K562 (cell line): ENCODE data around the gene ATP6V1F. TPM values are rescaled to one million over a fixed set of nuclear protein-coding genes. Genes with fewer than 3 reads are reported as not detected.

Experiments
- ELF4 ChIP-seq: fragments of 450-650 bp; formaldehyde crosslinking; IDR thresholded peaks from 2 replicates; pipeline ENCODE4 v1.4.0; 2022; ENCODE audit warnings: missing genetic modification characterization
- KLF6 ChIP-seq: fragments of 250-450 bp; sonication (Bioruptor Pico); IDR thresholded peaks from 2 replicates; pipeline ENCODE4 v1.4.0; 2020; ENCODE audit warnings: mild to moderate bottlenecking, moderate library complexity, borderline replicate concordance
- MYBL2 ChIP-seq, 2 experiments: fragments of 450-650 bp in 1 of 2; sonication (generic) in 1 of 2; formaldehyde crosslinking in 1 of 2; IDR thresholded peaks; 2 replicates each; pipeline versions ENCODE4 v1.6.1 to v1.8.1; 2017 to 2022; ENCODE audit warnings: borderline replicate concordance in 1 of 2, inconsistent platforms in 1 of 2, low read depth in 1 of 2, mild to moderate bottlenecking in 1 of 2, missing genetic modification reagents in 1 of 2, moderate library complexity in 1 of 2
- SAFB2 ChIP-seq: fragments of 200-400 bp; formaldehyde crosslinking; IDR thresholded peaks from 2 replicates; pipeline ENCODE4 v1.6.1; 2018; ENCODE audit warnings: borderline replicate concordance, low read length, low read depth, moderate library complexity; ENCODE audit not compliant: severe bottlenecking
- ZBTB40 ChIP-seq, 2 experiments: fragments of 450-650 bp in 1 of 2; sonication (generic) in 1 of 2; formaldehyde crosslinking in 1 of 2; IDR thresholded peaks; 2 replicates each; pipeline versions ENCODE4 v1.7.1 to v1.9.0; 2016 to 2022; ENCODE audit warnings: inconsistent platforms in 1 of 2, mild to moderate bottlenecking in 1 of 2, missing genetic modification reagents in 1 of 2
- polyA plus RNA-seq, 8 experiments: library from polyadenylated mRNA; depleted of rRNA in 4 of 8; stranded (reverse) in 5 of 8; unstranded in 3 of 8; fragments of >200 nt; fragmentation: Nextera tagmentation in 2 of 8; fragmentation: Illumina TruSeq in 1 of 8; extraction: Ambion mirVana in 2 of 8; extraction: Trizol in 1 of 8; gene quantifications; 2 replicates each; pipeline versions ENCODE4 v1.2.1 to v1.2.3, GENCODE V29; 2011 to 2014; ENCODE audit warnings: inconsistent platforms in 1 of 8, missing spikeins in 1 of 8
- total RNA-seq, 7 experiments: library from RNA; depleted of rRNA in 6 of 7; stranded (reverse); fragments of >200 nt in 6 of 7; fragmentation: Illumina TruSeq in 2 of 7; extraction: Trizol in 2 of 7; gene quantifications; 2 replicates each; pipeline versions ENCODE4 v1.2.1 to v1.2.3, GENCODE V29; 2011 to 2021; ENCODE audit warnings: low replicate concordance in 1 of 7
- TF ChIP-seq, protein P1 (sequence below): IDR thresholded peaks from 2 replicates; pipeline ENCODE4 v1.6.1; 2014; ENCODE audit warnings: antibody characterized with exemption
- TF ChIP-seq, protein P2 (sequence below): sonication (generic); formaldehyde crosslinking; IDR thresholded peaks from 2 replicates; pipeline ENCODE4 v1.8.0; 2023; ENCODE audit warnings: mild to moderate bottlenecking, missing genetic modification reagents

The ATP6V1F gene
- total and polyA plus RNA-seq, 9 of the 15 experiments (the other 6 are each of a cell fraction or from before 2014, with no cell fraction given), result 206 to 1,123 (median 542) TPM

- TF ChIP-seq KLF6 (CRISPR knock-in tag) (no peak), ELF4 (CRISPR knock-in tag) (no peak), SAFB2 (no peak), ZBTB40 (IDR thresholded peaks at IDR 0.05) (peak; percentile 47), ZBTB40 (CRISPR knock-in tag; IDR thresholded peaks at IDR 0.05) (no peak), MYBL2 (IDR thresholded peaks at IDR 0.05; ENCODE audit: low read depth) (no peak), MYBL2 (CRISPR knock-in tag; IDR thresholded peaks at IDR 0.05; ENCODE audit: borderline replicate concordance) (no peak)
- TF ChIP-seq, protein P1, sequence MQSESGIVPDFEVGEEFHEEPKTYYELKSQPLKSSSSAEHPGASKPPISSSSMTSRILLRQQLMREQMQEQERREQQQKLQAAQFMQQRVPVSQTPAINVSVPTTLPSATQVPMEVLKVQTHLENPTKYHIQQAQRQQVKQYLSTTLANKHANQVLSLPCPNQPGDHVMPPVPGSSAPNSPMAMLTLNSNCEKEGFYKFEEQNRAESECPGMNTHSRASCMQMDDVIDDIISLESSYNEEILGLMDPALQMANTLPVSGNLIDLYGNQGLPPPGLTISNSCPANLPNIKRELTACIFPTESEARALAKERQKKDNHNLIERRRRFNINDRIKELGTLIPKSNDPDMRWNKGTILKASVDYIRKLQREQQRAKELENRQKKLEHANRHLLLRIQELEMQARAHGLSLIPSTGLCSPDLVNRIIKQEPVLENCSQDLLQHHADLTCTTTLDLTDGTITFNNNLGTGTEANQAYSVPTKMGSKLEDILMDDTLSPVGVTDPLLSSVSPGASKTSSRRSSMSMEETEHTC, result peak; percentile 62; the same call in 1 of the 2 replicates
- TF ChIP-seq, protein P2, sequence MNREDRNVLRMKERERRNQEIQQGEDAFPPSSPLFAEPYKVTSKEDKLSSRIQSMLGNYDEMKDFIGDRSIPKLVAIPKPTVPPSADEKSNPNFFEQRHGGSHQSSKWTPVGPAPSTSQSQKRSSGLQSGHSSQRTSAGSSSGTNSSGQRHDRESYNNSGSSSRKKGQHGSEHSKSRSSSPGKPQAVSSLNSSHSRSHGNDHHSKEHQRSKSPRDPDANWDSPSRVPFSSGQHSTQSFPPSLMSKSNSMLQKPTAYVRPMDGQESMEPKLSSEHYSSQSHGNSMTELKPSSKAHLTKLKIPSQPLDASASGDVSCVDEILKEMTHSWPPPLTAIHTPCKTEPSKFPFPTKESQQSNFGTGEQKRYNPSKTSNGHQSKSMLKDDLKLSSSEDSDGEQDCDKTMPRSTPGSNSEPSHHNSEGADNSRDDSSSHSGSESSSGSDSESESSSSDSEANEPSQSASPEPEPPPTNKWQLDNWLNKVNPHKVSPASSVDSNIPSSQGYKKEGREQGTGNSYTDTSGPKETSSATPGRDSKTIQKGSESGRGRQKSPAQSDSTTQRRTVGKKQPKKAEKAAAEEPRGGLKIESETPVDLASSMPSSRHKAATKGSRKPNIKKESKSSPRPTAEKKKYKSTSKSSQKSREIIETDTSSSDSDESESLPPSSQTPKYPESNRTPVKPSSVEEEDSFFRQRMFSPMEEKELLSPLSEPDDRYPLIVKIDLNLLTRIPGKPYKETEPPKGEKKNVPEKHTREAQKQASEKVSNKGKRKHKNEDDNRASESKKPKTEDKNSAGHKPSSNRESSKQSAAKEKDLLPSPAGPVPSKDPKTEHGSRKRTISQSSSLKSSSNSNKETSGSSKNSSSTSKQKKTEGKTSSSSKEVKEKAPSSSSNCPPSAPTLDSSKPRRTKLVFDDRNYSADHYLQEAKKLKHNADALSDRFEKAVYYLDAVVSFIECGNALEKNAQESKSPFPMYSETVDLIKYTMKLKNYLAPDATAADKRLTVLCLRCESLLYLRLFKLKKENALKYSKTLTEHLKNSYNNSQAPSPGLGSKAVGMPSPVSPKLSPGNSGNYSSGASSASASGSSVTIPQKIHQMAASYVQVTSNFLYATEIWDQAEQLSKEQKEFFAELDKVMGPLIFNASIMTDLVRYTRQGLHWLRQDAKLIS (CRISPR knock-in tag), result peak; percentile 61; the same call in 1 of the 2 replicates
These were observed at the start of gene ATP6V1F (continued) for GRCh38 chr7:128862571-128863432.
